MM.1S (cell line): ENCODE measurements around the gene OR10H5.
"Not testable (repeated sequence)": the region's sequence is repeated elsewhere in the genome, so short reads cannot be mapped to it uniquely, and the experiment has no call there.

Experiments
- DNase-seq: peaks from one replicate; pipeline ENCODE4 v3.0.0-alpha.2; 2015
- H2AFZ ChIP-seq: fragments of 300-600 bp; sonication (generic); 2 replicates; pipeline ENCODE4 v1.6.0; 2016; ENCODE audit warnings: antibody characterized with exemption, low read length
- H3F3A ChIP-seq: fragments of 300-600 bp; sonication (generic); 2 replicates; pipeline ENCODE4 v1.6.1; 2016; ENCODE audit warnings: mild to moderate bottlenecking, antibody characterized with exemption, low read length, moderate library complexity, mixed read lengths; ENCODE audit not compliant: insufficient read depth
- H3K27ac ChIP-seq: fragments of 300-600 bp; sonication (generic); 2 replicates; pipeline ENCODE4 v1.5.1; 2016; ENCODE audit warnings: mild to moderate bottlenecking, low read length
- H3K27me3 ChIP-seq: fragments of 300-600 bp; sonication (generic); replicated peaks from 2 replicates; pipeline ENCODE4 v1.6.0; 2016; ENCODE audit warnings: low read length; ENCODE audit not compliant: insufficient read depth
- H3K36me3 ChIP-seq: fragments of 300-600 bp; sonication (generic); replicated peaks from 2 replicates; pipeline ENCODE4 v1.6.1; 2016; ENCODE audit warnings: mild to moderate bottlenecking, low read length, mixed read lengths; ENCODE audit not compliant: insufficient read depth
- H3K4me1 ChIP-seq: fragments of 300-600 bp; sonication (generic); 2 replicates; pipeline ENCODE4 v1.6.1; 2016; ENCODE audit warnings: low read length, mixed read lengths
- H3K4me2 ChIP-seq: fragments of 300-600 bp; sonication (generic); 2 replicates; pipeline ENCODE4 v1.6.0; 2016; ENCODE audit warnings: low read depth, low read length
- H3K4me3 ChIP-seq: fragments of 300-600 bp; sonication (generic); 2 replicates; pipeline ENCODE4 v1.5.1; 2016; ENCODE audit warnings: low read length, mixed read lengths
- H3K79me2 ChIP-seq: fragments of 300-600 bp; sonication (generic); 2 replicates; pipeline ENCODE4 v1.6.1; 2016; ENCODE audit warnings: mixed run types, low read length, mixed read lengths
- H3K9ac ChIP-seq: fragments of 300-600 bp; sonication (generic); 2 replicates; pipeline ENCODE4 v1.6.1; 2016; ENCODE audit warnings: low read length, mixed read lengths
- H3K9me2 ChIP-seq: fragments of 300-600 bp; sonication (generic); replicated peaks from 2 replicates; pipeline ENCODE4 v1.6.1; 2016; ENCODE audit warnings: mild to moderate bottlenecking, low read length, mixed read lengths; ENCODE audit not compliant: insufficient read depth
- H3K9me3 ChIP-seq: fragments of 300-600 bp; sonication (generic); replicated peaks from 2 replicates; pipeline ENCODE4 v1.6.1; 2016; ENCODE audit warnings: mild to moderate bottlenecking, low read length, mixed read lengths; ENCODE audit not compliant: insufficient read depth
- H4K20me1 ChIP-seq: fragments of 300-600 bp; sonication (generic); 2 replicates; pipeline ENCODE4 v1.6.1; 2016; ENCODE audit warnings: mild to moderate bottlenecking, low read length, moderate library complexity, mixed read lengths; ENCODE audit not compliant: insufficient read depth
- CTCF ChIP-seq: fragments of 300-600 bp; sonication (generic); IDR thresholded peaks from 2 replicates; pipeline ENCODE4 v1.5.1; 2016; ENCODE audit warnings: antibody characterized with exemption, low read length, mixed read lengths
- EZH2 ChIP-seq: fragments of 300-600 bp; sonication (generic); optimal IDR thresholded peaks from 2 replicates; pipeline ENCODE3; 2017; ENCODE audit warnings: low read depth, mild to moderate bottlenecking, antibody characterized with exemption, low read length, mixed read lengths
- EZH2phosphoT487 ChIP-seq: fragments of 300-600 bp; sonication (generic); IDR thresholded peaks from 2 replicates; pipeline ENCODE4 v1.6.1; 2018; ENCODE audit warnings: antibody characterized with exemption, low read length

The OR10H5 gene

GRCh38 chr19:15840833-15841232 is 53.4 kb downstream of the OR10H5 start:
- no peaks in the 10 kb centered on the region for H3K9me3 ChIP-seq
- H3F3A ChIP-seq, result no peaks in the 10 kb centered on the region
- H3K27ac ChIP-seq, result no peak overlapping the region

DNA sequence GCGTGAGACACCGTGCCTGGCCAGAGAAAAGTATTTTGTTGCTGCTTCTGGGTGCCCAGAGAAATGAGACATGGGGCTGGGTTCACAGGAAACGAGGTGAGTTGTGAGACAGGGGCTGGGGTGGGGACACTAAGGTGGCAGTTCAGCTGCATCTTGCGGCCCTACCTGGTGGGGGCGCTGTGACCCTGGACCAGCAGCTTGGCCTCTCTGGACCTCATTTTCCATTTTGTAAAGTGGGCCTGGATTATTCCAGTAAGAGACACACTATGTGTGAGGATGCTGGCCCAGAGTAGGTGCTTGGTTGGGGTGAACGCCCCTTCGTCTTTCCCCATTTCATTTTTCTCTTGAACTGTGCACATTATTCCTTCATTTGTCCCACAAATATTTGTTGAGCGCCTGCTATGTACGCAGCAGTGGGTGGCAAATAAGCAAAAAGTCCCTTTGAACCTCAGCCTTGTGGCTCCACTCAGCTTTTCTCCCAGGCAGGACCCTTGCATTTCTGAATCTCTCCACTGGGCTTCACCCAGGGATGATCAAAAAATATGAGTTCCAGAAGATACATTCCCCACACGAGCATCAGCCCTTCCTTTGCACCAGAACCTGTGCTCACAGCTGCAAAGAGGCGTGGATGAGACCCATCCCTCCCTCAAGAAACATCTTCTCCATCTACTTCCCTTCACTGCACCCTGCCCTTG is 54.6 kb downstream of the OR10H5 start:
- H3K9ac ChIP-seq, result no peak overlapping the region
- H2AFZ ChIP-seq, result no peak overlapping the region
- H3K36me3 ChIP-seq, result no peaks in the 10 kb centered on the region
- H4K20me1 ChIP-seq, result no peaks in the 10 kb centered on the region
- H3K4me3 ChIP-seq, result no peak overlapping the region
- no peak overlapping the region for H3K4me2 ChIP-seq
- no peaks in the 10 kb centered on the region for H3K4me1 ChIP-seq
- no peaks in the 10 kb centered on the region for H3K9me3 ChIP-seq
- no peaks in the 10 kb centered on the region for H3F3A ChIP-seq
- DNase-seq, result no peak
- no peaks in the 10 kb centered on the region for H3K9me2 ChIP-seq
- peaks cover 58% of the 10 kb centered on the region for H3K27me3 ChIP-seq
- H3K27ac ChIP-seq, result no peak overlapping the region
- TF ChIP-seq EZH2phosphoT487 (no peak), CTCF (no peak), EZH2 (no peak)
- H3K79me2 ChIP-seq, result no peaks in the 10 kb centered on the region

More at GRCh38 chr19:15840833-15841232, 53.4 kb downstream of the OR10H5 start:
- Histone ChIP-seq H3K36me3 (no peaks in the 10 kb centered on the region), H3K27me3 (peaks cover 54% of the 10 kb centered on the region), H3K4me2 (no peak overlapping the region), H4K20me1 (no peaks in the 10 kb centered on the region), H3K79me2 (no peaks in the 10 kb centered on the region), H3K9me2 (no peaks in the 10 kb centered on the region), H3K4me1 (0 out of 2 replicates have a peak, but pooled peaks cover 3% of the 10 kb centered on the region), H3K9ac (no peak overlapping the region), H3K4me3 (no peak overlapping the region), H2AFZ (no peak overlapping the region)
- DNase-seq, result no peak
- TF ChIP-seq EZH2phosphoT487 (no peak), EZH2 (no peak), CTCF (no peak)

GRCh38 chr19:15843203-15843893 is 55.9 kb downstream of the OR10H5 start:
- no peaks in the 10 kb centered on the region for H3K4me1 ChIP-seq
- no peaks in the 10 kb centered on the region for H3K79me2 ChIP-seq
- H2AFZ ChIP-seq, result no peak overlapping the region
- H3K27ac ChIP-seq, result no peak overlapping the region
- DNase-seq, result no peak
- H3K9me2 ChIP-seq, result no peaks in the 10 kb centered on the region
- H3F3A ChIP-seq, result no peaks in the 10 kb centered on the region
- H4K20me1 ChIP-seq, result no peaks in the 10 kb centered on the region
- no peak overlapping the region for H3K4me2 ChIP-seq
- H3K4me3 ChIP-seq, result no peak overlapping the region
- peaks cover 65% of the 10 kb centered on the region for H3K27me3 ChIP-seq
- TF ChIP-seq CTCF, result no peak
- no peak for TF ChIP-seq EZH2phosphoT487
- H3K36me3 ChIP-seq, result no peaks in the 10 kb centered on the region
- no peaks in the 10 kb centered on the region for H3K9me3 ChIP-seq
- no peak overlapping the region for H3K9ac ChIP-seq

- not testable (repeated sequence) for H3K9me3 ChIP-seq, H3F3A ChIP-seq, H3K4me1 ChIP-seq, H3K9me2 ChIP-seq, H2AFZ ChIP-seq, H3K79me2 ChIP-seq, H3K36me3 ChIP-seq, H3K9ac ChIP-seq, DNase-seq, H4K20me1 ChIP-seq, H3K4me2 ChIP-seq, H3K27ac ChIP-seq, H3K4me3 ChIP-seq
- H3K27me3 ChIP-seq, result peaks cover 63% of the 10 kb centered on the region
These were observed 56.4 kb downstream of the OR10H5 start for GRCh38 chr19:15843894-15844222.
